DMS153 (cell line): ENCODE measurements around the gene PLEKHA5.
"Not testable (repeated sequence)": the region's sequence is repeated elsewhere in the genome, so short reads cannot be mapped to it uniquely, and the experiment has no call there.

Experiments
- DNase-seq: peaks from one replicate; lab custom pipeline; 2025; lab: John Stamatoyannopoulos, UW

PLEKHA5 gene

GRCh38 chr12:19203539-19204506 is 74.3 kb downstream of the PLEKHA5 start:
- no peak for DNase-seq

GRCh38 chr12:19205120-19205519 is 75.6 kb downstream of the PLEKHA5 start:
- no peak for DNase-seq

- no peak for DNase-seq
Measured at GRCh38 chr12:19206493-19207077, 77.1 kb downstream of the PLEKHA5 start.

GRCh38 chr12:19208456-19208855 is 78.9 kb downstream of the PLEKHA5 start:
- no peak for DNase-seq

GRCh38 chr12:19209661-19210060 is 80.1 kb downstream of the PLEKHA5 start:
- DNase-seq: no peak

- no peak for DNase-seq
Measured at GRCh38 chr12:19211802-19212201, 82.3 kb downstream of the PLEKHA5 start.

- DNase-seq: no peak
Measured at GRCh38 chr12:19212245-19212644, 82.7 kb downstream of the PLEKHA5 start.

- DNase-seq: no peak
Measured at GRCh38 chr12:19214020-19214419, 84.5 kb downstream of the PLEKHA5 start.

GRCh38 chr12:19215115-19215514 is 85.6 kb downstream of the PLEKHA5 start:
- no peak for DNase-seq

GRCh38 chr12:19217446-19217845 is 87.9 kb downstream of the PLEKHA5 start:
- no peak for DNase-seq

- no peak for DNase-seq
Measured at GRCh38 chr12:19220205-19220604, 90.7 kb downstream of the PLEKHA5 start.

GRCh38 chr12:19220852-19221466 is 91.4 kb downstream of the PLEKHA5 start:
- no peak for DNase-seq

- no peak for DNase-seq
Measured at GRCh38 chr12:19222558-19222957, 93.0 kb downstream of the PLEKHA5 start.

- peak; percentile 28 for DNase-seq
Measured at GRCh38 chr12:19223018-19223417, 93.5 kb downstream of the PLEKHA5 start.

- no peak for DNase-seq
Measured at GRCh38 chr12:19223695-19224094, 94.2 kb downstream of the PLEKHA5 start.

- no peak for DNase-seq
Measured at GRCh38 chr12:19224746-19225145, 95.2 kb downstream of the PLEKHA5 start.

GRCh38 chr12:19227190-19227879 is 97.8 kb downstream of the PLEKHA5 start:
- no peak for DNase-seq

- DNase-seq: no peak
Measured at GRCh38 chr12:19227880-19228210, 98.3 kb downstream of the PLEKHA5 start.

GRCh38 chr12:19229021-19229420 is 99.5 kb downstream of the PLEKHA5 start:
- not testable (repeated sequence) for DNase-seq

- DNase-seq: no peak
Measured at GRCh38 chr12:19230299-19230866, 100.8 kb downstream of the PLEKHA5 start.

GRCh38 chr12:19230896-19231295 is 101.4 kb downstream of the PLEKHA5 start:
- DNase-seq: no peak

GRCh38 chr12:19234171-19234704 is 104.7 kb downstream of the PLEKHA5 start:
- no peak for DNase-seq
